Measurements from ENCODE around the gene FANCG. TPM values are rescaled to one million over a fixed set of nuclear protein-coding genes. Genes with fewer than 3 reads are reported as not detected.

The FANCG gene
- total and polyA plus RNA-seq, 2 of the 8 experiments (the other 6 are each of a cell fraction or from before 2014, with no cell fraction given), result 66.6 to 87.1 TPM

GRCh38 chr9:35071814-35072460 is 7.8 kb downstream of the FANCG start (continued):
- no peak for TF ChIP-seq CHD7 (IDR thresholded peaks at IDR 0.05; ENCODE audit: insufficient replicate concordance, low read length)
- peak; percentile 75; the same call in 1 of the 2 replicates for TF ChIP-seq YY1 (IDR thresholded peaks at IDR 0.05; ENCODE audit: low read depth, low read length)
- no peak for TF ChIP-seq SUZ12 (IDR thresholded peaks at IDR 0.05; ENCODE audit: low read length)
- TF ChIP-seq NANOG (IDR thresholded peaks at IDR 0.05; ENCODE audit: insufficient read depth, low read depth, low read length, poor library complexity, severe bottlenecking), result no peak
- TF ChIP-seq HDAC2 (IDR thresholded peaks at IDR 0.05; ENCODE audit: borderline replicate concordance in 1 of 2, low read depth in 2 of 2, low read length in 2 of 2), result peak; percentile 37 to 57; a peak in 1 of 4 replicates
- TF ChIP-seq CHD1 (IDR thresholded peaks at IDR 0.05; ENCODE audit: low read depth, low read length), result no peak
- peak; percentile 54 for TF ChIP-seq CREB1 (IDR thresholded peaks at IDR 0.05)
- TF ChIP-seq SP4 (IDR thresholded peaks at IDR 0.05; ENCODE audit: low read length), result no peak
- peak; percentile 15; the same call in 1 of the 2 replicates for TF ChIP-seq MAX (IDR thresholded peaks at IDR 0.05)
- TF ChIP-seq SP2 (IDR thresholded peaks at IDR 0.05; ENCODE audit: low read length), result no peak
- no peak for TF ChIP-seq SIX5 (IDR thresholded peaks at IDR 0.05; ENCODE audit: low read depth, low read length)

All from H1 (cell line).